Retinal pigment epithelial cell (primary cell): Measurements from ENCODE around the gene MAS1.
"Not testable (repeated sequence)": the region's sequence is repeated elsewhere in the genome, so short reads cannot be mapped to it uniquely, and the experiment has no call there.

ENCODE experiments used
- DNase-seq: peaks from one replicate; pipeline ENCODE4 v3.0.0-alpha.2; 2010; ENCODE audit warnings: low read depth
- H3K4me3 ChIP-seq: 2 replicates; pipeline ENCODE4 v1.5.1; 2011; ENCODE audit warnings: mild to moderate bottlenecking, low read length, control low read depth, moderate library complexity
- CTCF ChIP-seq: conservative IDR thresholded peaks from 2 replicates; pipeline ENCODE4 v1.5.1; 2011; ENCODE audit warnings: low read depth, low read length, control low read depth, inconsistent platforms

MAS1 gene

DNA sequence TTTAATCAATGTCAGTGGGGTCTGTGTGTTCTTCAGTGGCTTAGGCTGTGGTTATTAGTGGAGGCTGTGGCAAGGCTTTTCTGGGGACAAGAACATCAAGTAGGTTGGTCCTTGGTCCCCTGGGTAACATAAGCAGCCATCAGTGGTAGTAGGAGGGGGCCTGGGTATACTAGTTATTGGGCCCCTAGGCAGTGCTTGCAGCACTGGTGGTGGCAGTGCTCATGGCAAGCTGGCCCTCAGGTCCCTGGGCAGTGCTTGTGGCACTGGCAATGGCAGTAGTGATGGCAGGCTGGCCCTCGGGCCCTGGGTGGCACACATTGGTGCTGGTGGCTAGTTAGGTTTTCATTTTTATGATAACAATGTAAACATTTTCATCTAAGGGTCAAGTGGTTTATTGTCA is 32.5 kb upstream of the MAS1 start:
- no peak for TF ChIP-seq CTCF
- no peak overlapping the region for H3K4me3 ChIP-seq
- DNase-seq: no peak

DNA sequence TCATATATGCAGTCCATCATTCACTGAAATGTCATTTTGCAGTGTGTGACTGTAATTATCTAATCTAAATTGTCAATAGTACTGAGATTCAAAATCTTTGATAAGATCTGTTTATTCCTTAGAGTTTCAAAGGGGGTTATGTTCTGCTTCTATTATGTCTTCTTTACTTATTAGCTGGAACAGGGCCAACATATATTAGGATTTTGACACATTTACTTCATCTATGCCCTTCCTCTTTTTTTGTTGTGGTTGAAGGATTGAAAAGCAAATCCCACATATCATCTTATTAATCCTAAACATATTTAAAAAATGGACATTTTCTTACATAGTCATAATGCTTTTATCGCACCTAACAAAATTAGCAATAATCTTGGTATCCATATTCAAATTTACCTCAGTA is 30.3 kb upstream of the MAS1 start:
- H3K4me3 ChIP-seq: no peak overlapping the region
- DNase-seq: no peak
- TF ChIP-seq CTCF: no peak

- no peak for TF ChIP-seq CTCF
- no peak overlapping the region for H3K4me3 ChIP-seq
- DNase-seq: no peak
Observed at GRCh38 chr6:159862103-159862502, 28.7 kb upstream of the MAS1 start.

GRCh38 chr6:159863341-159863740 is 27.4 kb upstream of the MAS1 start:
- not testable (repeated sequence) for H3K4me3 ChIP-seq
- peak; percentile 14 for DNase-seq
- peak; percentile 40 for TF ChIP-seq CTCF

GRCh38 chr6:159865226-159865920 is 25.4 kb upstream of the MAS1 start:
- DNase-seq: no peak
- H3K4me3 ChIP-seq: no peak overlapping the region
- TF ChIP-seq CTCF: no peak

GRCh38 chr6:159866286-159867247 is 24.2 kb upstream of the MAS1 start:
- TF ChIP-seq CTCF: no peak
- no peak overlapping the region for H3K4me3 ChIP-seq
- no peak for DNase-seq
